WERI-Rb-1 (cell line): ENCODE measurements around the gene FRMD4A.

Experiments
- DNase-seq: peaks from one replicate; pipeline ENCODE4 v3.0.0-alpha.2; 2020
- H3K27ac ChIP-seq: fragments of 250-450 bp; sonication (Bioruptor Pico); 2 replicates; pipeline ENCODE4 v1.5.1; 2020; ENCODE audit warnings: mild to moderate bottlenecking, moderate library complexity
- H3K27me3 ChIP-seq: fragments of 250-450 bp; sonication (Bioruptor Pico); 2 replicates; pipeline ENCODE4 v1.5.1; 2021; ENCODE audit warnings: mild to moderate bottlenecking, low read depth, moderate library complexity; ENCODE audit not compliant: insufficient read depth, severe bottlenecking
- H3K36me3 ChIP-seq: fragments of 250-450 bp; sonication (Bioruptor Pico); 2 replicates; pipeline ENCODE4 v1.5.1; 2020; ENCODE audit warnings: mild to moderate bottlenecking, moderate library complexity
- H3K4me3 ChIP-seq: 2 replicates; pipeline ENCODE4 v1.5.1; 2011; ENCODE audit warnings: low read depth, mild to moderate bottlenecking, control low read depth, low read length
- H3K9me3 ChIP-seq: fragments of 250-450 bp; sonication (Bioruptor Pico); 2 replicates; pipeline ENCODE4 v1.5.1; 2021; ENCODE audit warnings: mild to moderate bottlenecking, moderate library complexity; ENCODE audit not compliant: severe bottlenecking
- CTCF ChIP-seq: IDR thresholded peaks from 2 replicates; pipeline ENCODE4 v1.5.1; 2011; ENCODE audit warnings: low read depth, mild to moderate bottlenecking, control low read depth, inconsistent platforms, low read length

The FRMD4A gene

GRCh38 chr10:13705526-13706174 is 625.1 kb downstream of the FRMD4A start:
- H3K36me3 ChIP-seq, result no peaks in the 10 kb centered on the region
- H3K9me3 ChIP-seq, result no peaks in the 10 kb centered on the region
- no peak overlapping the region for H3K4me3 ChIP-seq
- DNase-seq, result no peak
- no peak for TF ChIP-seq CTCF
- no peaks in the 10 kb centered on the region for H3K27me3 ChIP-seq
- no peak overlapping the region for H3K27ac ChIP-seq

- Histone ChIP-seq H3K9me3 (no peaks in the 10 kb centered on the region), H3K36me3 (no peaks in the 10 kb centered on the region), H3K27me3 (no peaks in the 10 kb centered on the region), H3K27ac (no peak overlapping the region), H3K4me3 (no peak overlapping the region)
- no peak for DNase-seq
- TF ChIP-seq CTCF, result no peak
Measured at GRCh38 chr10:13704964-13705363, 625.8 kb downstream of the FRMD4A start.

- no peak for DNase-seq
- no peak overlapping the region for H3K4me3 ChIP-seq
- no peaks in the 10 kb centered on the region for H3K27me3 ChIP-seq
- H3K36me3 ChIP-seq, result no peaks in the 10 kb centered on the region
- no peaks in the 10 kb centered on the region for H3K9me3 ChIP-seq
- no peak overlapping the region for H3K27ac ChIP-seq
- no peak for TF ChIP-seq CTCF
Measured at GRCh38 chr10:13703997-13704536, 626.7 kb downstream of the FRMD4A start.

GRCh38 chr10:13703101-13703818 is 627.5 kb downstream of the FRMD4A start:
- no peaks in the 10 kb centered on the region for H3K9me3 ChIP-seq
- no peak for DNase-seq
- no peaks in the 10 kb centered on the region for H3K27me3 ChIP-seq
- H3K4me3 ChIP-seq, result no peak overlapping the region
- no peak overlapping the region for H3K27ac ChIP-seq
- H3K36me3 ChIP-seq, result no peaks in the 10 kb centered on the region
- no peak for TF ChIP-seq CTCF

- no peak for DNase-seq
- H3K36me3 ChIP-seq, result no peaks in the 10 kb centered on the region
- TF ChIP-seq CTCF, result no peak
- H3K9me3 ChIP-seq, result no peaks in the 10 kb centered on the region
- no peaks in the 10 kb centered on the region for H3K27me3 ChIP-seq
- H3K27ac ChIP-seq, result no peak overlapping the region
- no peak overlapping the region for H3K4me3 ChIP-seq
Measured at GRCh38 chr10:13701157-13701919, 629.4 kb downstream of the FRMD4A start.
